ENCODE data around the gene UBE2G2.

UBE2G2 gene

GRCh38 chr21:44750675-44751025 is 51.0 kb downstream of the UBE2G2 start:
- DNase-seq (ENCODE audit: low read depth in 2 of 2): no peak

- no peak for DNase-seq (ENCODE audit: low read depth in 2 of 2)
Measured at GRCh38 chr21:44749759-44750674, 51.6 kb downstream of the UBE2G2 start.

- no peak for DNase-seq (ENCODE audit: low read depth in 2 of 2)
Measured at GRCh38 chr21:44749116-44749758, 52.4 kb downstream of the UBE2G2 start.

- no peak for DNase-seq (ENCODE audit: low read depth in 2 of 2)
Measured at GRCh38 chr21:44748621-44749020, 53.0 kb downstream of the UBE2G2 start.

- no peak for DNase-seq (ENCODE audit: low read depth in 2 of 2)
Measured at GRCh38 chr21:44742418-44743153, 59.0 kb downstream of the UBE2G2 start.

GRCh38 chr21:44741921-44742320 is 59.7 kb downstream of the UBE2G2 start:
- no peak for DNase-seq (ENCODE audit: low read depth in 2 of 2)

- DNase-seq (ENCODE audit: low read depth in 2 of 2): no peak
Measured at GRCh38 chr21:44740742-44741141, 60.9 kb downstream of the UBE2G2 start.

- DNase-seq (ENCODE audit: low read depth in 2 of 2): no peak
Measured at GRCh38 chr21:44739316-44739715, 62.3 kb downstream of the UBE2G2 start.

GRCh38 chr21:44738621-44739020 is 63.0 kb downstream of the UBE2G2 start:
- DNase-seq (ENCODE audit: low read depth in 2 of 2): no peak

GRCh38 chr21:44737706-44738354 is 63.8 kb downstream of the UBE2G2 start:
- DNase-seq (ENCODE audit: low read depth in 2 of 2): no peak

- no peak for DNase-seq (ENCODE audit: low read depth in 2 of 2)
Measured at GRCh38 chr21:44736291-44737004, 65.2 kb downstream of the UBE2G2 start.

- no peak for DNase-seq (ENCODE audit: low read depth in 2 of 2)
Measured at GRCh38 chr21:44735821-44736220, 65.8 kb downstream of the UBE2G2 start.

- DNase-seq (ENCODE audit: low read depth in 2 of 2): no peak
Measured at GRCh38 chr21:44734841-44735240, 66.8 kb downstream of the UBE2G2 start.

- DNase-seq (ENCODE audit: low read depth in 2 of 2): no peak
Measured at GRCh38 chr21:44734026-44734745, 67.4 kb downstream of the UBE2G2 start.

GRCh38 chr21:44732956-44733355 is 68.7 kb downstream of the UBE2G2 start:
- DNase-seq (ENCODE audit: low read depth in 2 of 2): no peak

- DNase-seq (ENCODE audit: low read depth in 2 of 2): no peak
Measured at GRCh38 chr21:44732263-44732662, 69.4 kb downstream of the UBE2G2 start.

- DNase-seq (ENCODE audit: low read depth in 2 of 2): no peak
Measured at GRCh38 chr21:44730951-44731579, 70.6 kb downstream of the UBE2G2 start.

- DNase-seq (ENCODE audit: low read depth in 2 of 2): no peak
Measured at GRCh38 chr21:44730028-44730395, 71.6 kb downstream of the UBE2G2 start.

GRCh38 chr21:44729336-44730027 is 72.1 kb downstream of the UBE2G2 start:
- DNase-seq (ENCODE audit: low read depth in 2 of 2): no peak

- no peak for DNase-seq (ENCODE audit: low read depth in 2 of 2)
Measured at GRCh38 chr21:44728716-44729115, 72.9 kb downstream of the UBE2G2 start.

Data from fibroblast of skin of left quadriceps (primary cell).